Upper lobe of left lung (tissue), 6 donors: ENCODE results near the gene HS6ST2. TPM values are rescaled to one million over a fixed set of nuclear protein-coding genes. Genes with fewer than 3 reads are reported as not detected.
A peak's percentile ranks its signal among the peaks of the same experiment; 100 is the strongest.

Experiments used
- ATAC-seq, 2 donors: fragments of 200-7000 bp; cut with Tn5 transposase; one replicate each; pipeline ENCODE4 v1.9.1; 2022; ENCODE audit warnings: mild to moderate bottlenecking in 2 of 2, moderate library complexity in 2 of 2; ENCODE audit not compliant: low FRiP score in 2 of 2
- DNase-seq, 2 donors: peaks; one replicate each; pipeline ENCODE4 v3.0.0-alpha.2; 2019 to 2020
- H3K27ac ChIP-seq, 4 donors: fragments of 200-600 bp; sonication (generic); one replicate each; pipeline ENCODE4 v1.5.1; 2016 to 2019
- H3K27me3 ChIP-seq, 4 donors: fragments of 200-600 bp; sonication (generic); one replicate each; pipeline ENCODE4 v1.5.1; 2017 to 2019
- H3K36me3 ChIP-seq, 4 donors: fragments of 200-600 bp; sonication (generic); one replicate each; pipeline ENCODE4 v1.5.1; 2016 to 2019
- H3K4me1 ChIP-seq, 4 donors: fragments of 200-600 bp; sonication (generic); one replicate each; pipeline ENCODE4 v1.5.1; 2018 to 2019
- H3K4me3 ChIP-seq, 4 donors: fragments of 200-600 bp; sonication (generic); one replicate each; pipeline ENCODE4 v1.5.1; 2017 to 2019; ENCODE audit warnings: mild to moderate bottlenecking in 2 of 4, moderate library complexity in 1 of 4
- H3K9me3 ChIP-seq, 4 donors: fragments of 200-600 bp; sonication (generic); one replicate each; pipeline ENCODE4 v1.5.1; 2018 to 2019
- CTCF ChIP-seq, 6 experiments: fragments of 450-650 bp in 4 of 6; fragments of 200-600 bp in 2 of 6; sonication (generic) in 2 of 6; IDR thresholded peaks; one replicate each; pipeline ENCODE4 v1.5.1; 2016 to 2019; ENCODE audit warnings: antibody characterized with exemption in 6 of 6
- EP300 ChIP-seq, 4 donors: sonication (generic); formaldehyde crosslinking; IDR thresholded peaks; one replicate each; pipeline ENCODE4 v1.5.1; 2017; ENCODE audit warnings: antibody characterized with exemption in 4 of 4, control low read depth in 2 of 4
- POLR2A ChIP-seq, 4 donors: fragments of 450-650 bp; IDR thresholded peaks; one replicate each; pipeline ENCODE4 v1.5.1; 2016 to 2017; ENCODE audit warnings: antibody characterized with exemption in 4 of 4, mild to moderate bottlenecking in 2 of 4
- POLR2AphosphoS5 ChIP-seq, 2 donors: sonication (generic); formaldehyde crosslinking; IDR thresholded peaks; one replicate each; pipeline ENCODE4 v1.5.1; 2017; ENCODE audit warnings: antibody characterized with exemption in 2 of 2
- WGBS, 2 donors: methylation state at CpG; one replicate each; pipeline ENCODE4 v1.1.5; 2017 to 2018; 5-methylcytosine and 5-hydroxymethylcytosine counted together
- total RNA-seq, 6 donors: library from RNA; depleted of rRNA in 4 of 6; stranded (reverse); fragments of >200 nt in 4 of 6; gene quantifications; one replicate each; pipeline versions ENCODE4 v1.1.0 to v1.2.1, GENCODE V29; 2016 to 2021
- donor health status: DM: no; HTN: no; CAD: no; lungs with moderate emphysema.
- donor health status: DM: no; HTN: yes; CAD: no; lungs with severe emphysema.

Gene HS6ST2
- total RNA-seq, 6 donors from 2014 or later: 0.30 to 2.5 (median 1.2) TPM

- no peak overlapping the region for H3K4me3 ChIP-seq
- TF ChIP-seq CTCF (IDR thresholded peaks at IDR 0.05) (no peak), POLR2AphosphoS5 (IDR thresholded peaks at IDR 0.05) (no peak), POLR2A (IDR thresholded peaks at IDR 0.05) (no peak), EP300 (IDR thresholded peaks at IDR 0.05) (no peak)
- no peaks in the 10 kb centered on the region for H3K27me3 ChIP-seq
- peak in 1 of 2 donors; percentile 59 for ATAC-seq
- no peak for DNase-seq
- 40 to 65% methylated on average over 1 to 4 of the region's 4 CpGs for WGBS, 2 donors
- no peak overlapping the region for H3K27ac ChIP-seq
- no peaks in the 10 kb centered on the region for H3K9me3 ChIP-seq
- no peaks in the 10 kb centered on the region for H3K36me3 ChIP-seq
- H3K4me1 ChIP-seq: no peaks in the 10 kb centered on the region
These were observed 336.3 kb downstream of the HS6ST2 start for GRCh38 chrX:132622130-132622529.

GRCh38 chrX:132618810-132619209 is 339.6 kb downstream of the HS6ST2 start:
- Histone ChIP-seq H3K9me3 (no peaks in the 10 kb centered on the region), H3K27ac (no peak overlapping the region), H3K36me3 (no peaks in the 10 kb centered on the region), H3K27me3 (no peaks in the 10 kb centered on the region), H3K4me3 (no peak overlapping the region), H3K4me1 (no peaks in the 10 kb centered on the region)
- no peak for TF ChIP-seq EP300 (IDR thresholded peaks at IDR 0.05)
- no peak for TF ChIP-seq POLR2A (IDR thresholded peaks at IDR 0.05)
- TF ChIP-seq POLR2AphosphoS5 (IDR thresholded peaks at IDR 0.05): no peak
- TF ChIP-seq CTCF (IDR thresholded peaks at IDR 0.05): no peak
- 65 to 97% methylated on average over 3 of the region's 3 CpGs for WGBS, 2 donors
- ATAC-seq: no peak
- no peak for DNase-seq

- Histone ChIP-seq H3K27me3 (no peaks in the 10 kb centered on the region), H3K36me3 (no peaks in the 10 kb centered on the region), H3K27ac (no peak overlapping the region), H3K9me3 (no peaks in the 10 kb centered on the region), H3K4me3 (no peak overlapping the region), H3K4me1 (no peaks in the 10 kb centered on the region)
- peak in 1 of 2 donors; percentile 56 for ATAC-seq
- peak in 1 of 2 donors; percentile 42 for DNase-seq
- no peak for TF ChIP-seq POLR2AphosphoS5 (IDR thresholded peaks at IDR 0.05)
- TF ChIP-seq CTCF (IDR thresholded peaks at IDR 0.05): peak in 4 of 6 experiments; percentile 16 to 36 (median 34)
- WGBS, 2 donors: 20 to 30% methylated on average over 2 to 4 of the region's 4 CpGs
These were observed 342.9 kb downstream of the HS6ST2 start for GRCh38 chrX:132615391-132616131.

- TF ChIP-seq EP300 (IDR thresholded peaks at IDR 0.05) (no peak), POLR2AphosphoS5 (IDR thresholded peaks at IDR 0.05) (no peak)
These were observed 344.1 kb downstream of the HS6ST2 start for GRCh38 chrX:132614297-132614696.

GRCh38 chrX:132613801-132614200 is 344.6 kb downstream of the HS6ST2 start:
- ATAC-seq (no peak), DNase-seq (no peak)
- no peak overlapping the region for H3K27ac ChIP-seq
- H3K4me3 ChIP-seq: no peak overlapping the region
- H3K9me3 ChIP-seq: no peaks in the 10 kb centered on the region
- TF ChIP-seq CTCF (IDR thresholded peaks at IDR 0.05) (no peak), EP300 (IDR thresholded peaks at IDR 0.05) (no peak), POLR2AphosphoS5 (IDR thresholded peaks at IDR 0.05) (no peak), POLR2A (IDR thresholded peaks at IDR 0.05) (no peak)
- no peaks in the 10 kb centered on the region for H3K36me3 ChIP-seq
- 75 to 82% methylated on average over 5 of the region's 5 CpGs for WGBS, 2 donors
- no peaks in the 10 kb centered on the region for H3K27me3 ChIP-seq
- H3K4me1 ChIP-seq: no peaks in the 10 kb centered on the region

More at GRCh38 chrX:132614297-132614696, 344.1 kb downstream of the HS6ST2 start:
- H3K4me3 ChIP-seq: no peak overlapping the region
- no peak for DNase-seq
- 73 to 83% methylated on average over 6 of the region's 6 CpGs for WGBS, 2 donors
- H3K27ac ChIP-seq: no peak overlapping the region
- no peaks in the 10 kb centered on the region for H3K27me3 ChIP-seq
- no peak for ATAC-seq
- H3K36me3 ChIP-seq: no peaks in the 10 kb centered on the region
- H3K4me1 ChIP-seq: no peaks in the 10 kb centered on the region
- no peaks in the 10 kb centered on the region for H3K9me3 ChIP-seq
